Measurements from ENCODE around the gene KSR1. TPM values are rescaled to one million over a fixed set of nuclear protein-coding genes. Genes with fewer than 3 reads are reported as not detected.

KSR1 gene
- total and polyA plus RNA-seq, 2 donors (not counting 1 experiment from before 2014, with no cell fraction given): 5.3 to 10.1 TPM

- no peaks in the 10 kb centered on the region for H3K9me3 ChIP-seq (ENCODE audit: control insufficient read depth, insufficient read depth, low read depth, low read length)
Measured at GRCh38 chr17:27597188-27597580, 140.9 kb downstream of the KSR1 start.

GRCh38 chr17:27597783-27598320 lies 141.6 kb downstream of the KSR1 start:
- TF ChIP-seq EZH2 (IDR thresholded peaks at IDR 0.05; ENCODE audit: low read length, missing control alignments): no peak
- no peak for TF ChIP-seq CTCF (conservative IDR thresholded peaks at IDR 0.05 in 1 of 2, IDR thresholded peaks at IDR 0.05 in 1 of 2; ENCODE audit: low read depth in 1 of 2, low read length in 2 of 2)

More at GRCh38 chr17:27597188-27597580, 140.9 kb downstream of the KSR1 start:
- no peak for DNase-seq (ENCODE audit: low read depth in 2 of 2)
- no peak overlapping the region for H2AFZ ChIP-seq (ENCODE audit: low read length)
- H3K79me2 ChIP-seq (ENCODE audit: control insufficient read depth, insufficient read depth, low read length): no peaks in the 10 kb centered on the region
- H3K9ac ChIP-seq (ENCODE audit: insufficient read depth, low read length): no peak overlapping the region
- no peak overlapping the region for H3K4me2 ChIP-seq (ENCODE audit: extremely low read depth, insufficient read depth, low read length)
- peaks cover 1% of the 10 kb centered on the region for H3K36me3 ChIP-seq (ENCODE audit: control insufficient read depth, insufficient read depth, low read length)
- H3K27ac ChIP-seq (ENCODE audit: insufficient read depth, low read length): no peak overlapping the region
- H3K4me3 ChIP-seq (replicated peaks in 1 of 4; ENCODE audit: control extremely low read depth in 1 of 4, insufficient read depth in 1 of 4, low read depth in 3 of 4, low read length in 4 of 4): no peak overlapping the region
- no peaks in the 10 kb centered on the region for H3K4me1 ChIP-seq (ENCODE audit: control insufficient read depth, extremely low read depth, insufficient read depth, low read length)
- no peaks in the 10 kb centered on the region for H4K20me1 ChIP-seq (ENCODE audit: control insufficient read depth, extremely low read depth, insufficient read depth, low read length)
- H3K27me3 ChIP-seq (ENCODE audit: control insufficient read depth, insufficient read depth, low read length): no peaks in the 10 kb centered on the region
- TF ChIP-seq EZH2 (IDR thresholded peaks at IDR 0.05; ENCODE audit: low read length, missing control alignments) (no peak), CTCF (conservative IDR thresholded peaks at IDR 0.05 in 1 of 2, IDR thresholded peaks at IDR 0.05 in 1 of 2; ENCODE audit: low read depth in 1 of 2, low read length in 2 of 2) (no peak)

GRCh38 chr17:27598337-27599050 lies 142.2 kb downstream of the KSR1 start:
- H3K4me1 ChIP-seq (ENCODE audit: control insufficient read depth, extremely low read depth, insufficient read depth, low read length): no peaks in the 10 kb centered on the region
- no peaks in the 10 kb centered on the region for H3K27me3 ChIP-seq (ENCODE audit: control insufficient read depth, insufficient read depth, low read length)
- H3K36me3 ChIP-seq (ENCODE audit: control insufficient read depth, insufficient read depth, low read length): peaks cover 1% of the 10 kb centered on the region
- no peaks in the 10 kb centered on the region for H4K20me1 ChIP-seq (ENCODE audit: control insufficient read depth, extremely low read depth, insufficient read depth, low read length)
- no peaks in the 10 kb centered on the region for H3K79me2 ChIP-seq (ENCODE audit: control insufficient read depth, insufficient read depth, low read length)
- no peak overlapping the region for H3K4me3 ChIP-seq (replicated peaks in 1 of 4; ENCODE audit: control extremely low read depth in 1 of 4, insufficient read depth in 1 of 4, low read depth in 3 of 4, low read length in 4 of 4)
- H3K9ac ChIP-seq (ENCODE audit: insufficient read depth, low read length): no peak overlapping the region
- no peaks in the 10 kb centered on the region for H3K9me3 ChIP-seq (ENCODE audit: control insufficient read depth, insufficient read depth, low read depth, low read length)
- H3K4me2 ChIP-seq (ENCODE audit: extremely low read depth, insufficient read depth, low read length): no peak overlapping the region
- H2AFZ ChIP-seq (ENCODE audit: low read length): no peak overlapping the region
- DNase-seq (ENCODE audit: low read depth in 2 of 2): no peak
- H3K27ac ChIP-seq (ENCODE audit: insufficient read depth, low read length): no peak overlapping the region
- TF ChIP-seq EZH2 (IDR thresholded peaks at IDR 0.05; ENCODE audit: low read length, missing control alignments) (no peak), CTCF (conservative IDR thresholded peaks at IDR 0.05 in 1 of 2, IDR thresholded peaks at IDR 0.05 in 1 of 2; ENCODE audit: low read depth in 1 of 2, low read length in 2 of 2) (no peak)

More at GRCh38 chr17:27597783-27598320, 141.6 kb downstream of the KSR1 start:
- no peaks in the 10 kb centered on the region for H3K27me3 ChIP-seq (ENCODE audit: control insufficient read depth, insufficient read depth, low read length)
- H3K4me1 ChIP-seq (ENCODE audit: control insufficient read depth, extremely low read depth, insufficient read depth, low read length): no peaks in the 10 kb centered on the region
- H2AFZ ChIP-seq (ENCODE audit: low read length): no peak overlapping the region
- H4K20me1 ChIP-seq (ENCODE audit: control insufficient read depth, extremely low read depth, insufficient read depth, low read length): no peaks in the 10 kb centered on the region
- no peak overlapping the region for H3K9ac ChIP-seq (ENCODE audit: insufficient read depth, low read length)
- H3K36me3 ChIP-seq (ENCODE audit: control insufficient read depth, insufficient read depth, low read length): peaks cover 1% of the 10 kb centered on the region
- DNase-seq (ENCODE audit: low read depth in 2 of 2): no peak
- no peak overlapping the region for H3K27ac ChIP-seq (ENCODE audit: insufficient read depth, low read length)
- no peaks in the 10 kb centered on the region for H3K79me2 ChIP-seq (ENCODE audit: control insufficient read depth, insufficient read depth, low read length)
- no peak overlapping the region for H3K4me2 ChIP-seq (ENCODE audit: extremely low read depth, insufficient read depth, low read length)
- H3K9me3 ChIP-seq (ENCODE audit: control insufficient read depth, insufficient read depth, low read depth, low read length): no peaks in the 10 kb centered on the region
- no peak overlapping the region for H3K4me3 ChIP-seq (replicated peaks in 1 of 4; ENCODE audit: control extremely low read depth in 1 of 4, insufficient read depth in 1 of 4, low read depth in 3 of 4, low read length in 4 of 4)
